Activated T-helper 2 cell treated with anti-CD3 and anti-CD28 coated beads, Interferon-gamma antibody, Interleukin-2, Interleukin-4, amounts not matched to agents 10 μg/mL and 5 μg/mL and 100 μg/mL, durations not matched to agents 14 hours and 24 hours and 36 hours (primary cell): ENCODE measurements around the gene SYT9. TPM values are rescaled to one million over a fixed set of nuclear protein-coding genes. Genes with fewer than 3 reads are reported as not detected.

Source experiments
- DNase-seq: peaks from one replicate; pipeline ENCODE4 v3.0.0; 2021; ENCODE audit warnings: low spot score
- H3K27ac Mint-ChIP-seq: one replicate; pipeline ENCODE4 v1.8.0; 2021; ENCODE audit warnings: mixed read lengths
- H3K27me3 Mint-ChIP-seq: one replicate; pipeline ENCODE4 v1.8.0; 2021; ENCODE audit warnings: low read depth, mixed read lengths
- H3K36me3 Mint-ChIP-seq: one replicate; pipeline ENCODE4 v1.8.0; 2021; ENCODE audit warnings: low read depth, mixed read lengths
- H3K4me1 Mint-ChIP-seq: one replicate; pipeline ENCODE4 v1.8.0; 2021; ENCODE audit warnings: low read depth, mixed read lengths
- H3K4me3 Mint-ChIP-seq: one replicate; pipeline ENCODE4 v1.8.0; 2021; ENCODE audit warnings: low read depth, mild to moderate bottlenecking, moderate library complexity, mixed read lengths
- H3K9me3 Mint-ChIP-seq: one replicate; pipeline ENCODE4 v1.8.0; 2021; ENCODE audit warnings: mixed read lengths
- intact Hi-C: fragments of 100-400 bp; cut with micrococcal nuclease; formaldehyde crosslinking; loops from one replicate; pipeline ENCODE4 v1.15.1; 2023
- total RNA-seq: library from RNA; stranded (reverse); gene quantifications from 2 replicates; pipeline ENCODE4 v1.2.3, GENCODE V29; 2022

SYT9 gene
- not detected in 2 replicates for total RNA-seq

GRCh38 chr11:7251836-7252682 is at the start of gene SYT9:
Gene SYT9 (plus strand): TSS chr11:7251904. CDS start chr11:7252187, 283 bp downstream.
- intact Hi-C loops = no loop called here
- no peaks in the 10 kb centered on the region for H3K36me3 Mint-ChIP-seq
- peak; percentile 15 for DNase-seq
- peak within 1 kb of the TSS; percentile 50 for H3K4me3 Mint-ChIP-seq
- no peaks in the 10 kb centered on the region for H3K9me3 Mint-ChIP-seq
- no peak within 1 kb of the TSS for H3K27ac Mint-ChIP-seq
- peaks cover 2% of the 10 kb centered on the region for H3K4me1 Mint-ChIP-seq
- H3K27me3 Mint-ChIP-seq = peaks cover 50% of the 10 kb centered on the region

GRCh38 chr11:7202412-7202811 is 49.3 kb upstream of the SYT9 start:
- intact Hi-C loops = no loop called here
- H3K27me3 Mint-ChIP-seq = peaks cover 6% of the 10 kb centered on the region
- no peaks in the 10 kb centered on the region for H3K4me1 Mint-ChIP-seq
- H3K36me3 Mint-ChIP-seq = no peaks in the 10 kb centered on the region
- H3K4me3 Mint-ChIP-seq = no peak overlapping the region
- H3K9me3 Mint-ChIP-seq = no peaks in the 10 kb centered on the region
- DNase-seq = no peak
- H3K27ac Mint-ChIP-seq = no peak overlapping the region

GRCh38 chr11:7204778-7205177 is 46.9 kb upstream of the SYT9 start:
- Mint-ChIP-seq H3K4me1 (no peaks in the 10 kb centered on the region), H3K36me3 (no peaks in the 10 kb centered on the region), H3K27me3 (peaks cover 6% of the 10 kb centered on the region), H3K27ac (no peak overlapping the region), H3K4me3 (no peak overlapping the region), H3K9me3 (no peaks in the 10 kb centered on the region)
- no peak for DNase-seq
- intact Hi-C loops = no loop called here

GRCh38 chr11:7208391-7208790 is 43.3 kb upstream of the SYT9 start:
- no peaks in the 10 kb centered on the region for H3K36me3 Mint-ChIP-seq
- peaks cover 3% of the 10 kb centered on the region for H3K27me3 Mint-ChIP-seq
- H3K4me1 Mint-ChIP-seq = no peaks in the 10 kb centered on the region
- intact Hi-C loops = no loop called here
- no peak for DNase-seq
- H3K4me3 Mint-ChIP-seq = no peak overlapping the region
- no peak overlapping the region for H3K27ac Mint-ChIP-seq
- H3K9me3 Mint-ChIP-seq = no peaks in the 10 kb centered on the region

GRCh38 chr11:7219491-7219890 is 32.2 kb upstream of the SYT9 start:
- Mint-ChIP-seq H3K4me1 (no peaks in the 10 kb centered on the region), H3K27me3 (peaks cover 2% of the 10 kb centered on the region), H3K36me3 (no peaks in the 10 kb centered on the region), H3K27ac (no peak overlapping the region), H3K9me3 (no peaks in the 10 kb centered on the region), H3K4me3 (no peak overlapping the region)
- no peak for DNase-seq
- intact Hi-C loops = no loop called here

- no peaks in the 10 kb centered on the region for H3K36me3 Mint-ChIP-seq
- no peaks in the 10 kb centered on the region for H3K4me1 Mint-ChIP-seq
- no peak overlapping the region for H3K27ac Mint-ChIP-seq
- H3K9me3 Mint-ChIP-seq = no peaks in the 10 kb centered on the region
- peaks cover 2% of the 10 kb centered on the region for H3K27me3 Mint-ChIP-seq
- no peak overlapping the region for H3K4me3 Mint-ChIP-seq
- intact Hi-C loops = no loop called here
- no peak for DNase-seq
Observed at GRCh38 chr11:7220636-7221035, 31.1 kb upstream of the SYT9 start.

- DNase-seq = no peak
- Mint-ChIP-seq H3K4me3 (no peak overlapping the region), H3K9me3 (no peaks in the 10 kb centered on the region), H3K4me1 (no peaks in the 10 kb centered on the region), H3K27ac (no peak overlapping the region), H3K27me3 (peaks cover 2% of the 10 kb centered on the region), H3K36me3 (no peaks in the 10 kb centered on the region)
- intact Hi-C loops = no loop called here
Observed at GRCh38 chr11:7222619-7223018, 29.1 kb upstream of the SYT9 start.

GRCh38 chr11:7239877-7240276 is 11.8 kb upstream of the SYT9 start:
- no peak for DNase-seq
- no peak overlapping the region for H3K4me3 Mint-ChIP-seq
- no peaks in the 10 kb centered on the region for H3K9me3 Mint-ChIP-seq
- intact Hi-C loops = no loop called here
- H3K27ac Mint-ChIP-seq = no peak overlapping the region
- H3K36me3 Mint-ChIP-seq = no peaks in the 10 kb centered on the region
- H3K4me1 Mint-ChIP-seq = no peaks in the 10 kb centered on the region
- H3K27me3 Mint-ChIP-seq = peaks cover 6% of the 10 kb centered on the region

GRCh38 chr11:7245341-7245740 is 6.4 kb upstream of the SYT9 start:
- Mint-ChIP-seq H3K4me1 (no peaks in the 10 kb centered on the region), H3K27ac (no peak overlapping the region), H3K36me3 (no peaks in the 10 kb centered on the region), H3K9me3 (no peaks in the 10 kb centered on the region), H3K27me3 (peaks cover 16% of the 10 kb centered on the region), H3K4me3 (no peak overlapping the region)
- no peak for DNase-seq
- intact Hi-C loops = no loop called here

GRCh38 chr11:7246179-7246578 is 5.5 kb upstream of the SYT9 start:
- intact Hi-C loops = no loop called here
- no peaks in the 10 kb centered on the region for H3K4me1 Mint-ChIP-seq
- H3K9me3 Mint-ChIP-seq = no peaks in the 10 kb centered on the region
- no peak for DNase-seq
- H3K27ac Mint-ChIP-seq = no peak overlapping the region
- no peaks in the 10 kb centered on the region for H3K36me3 Mint-ChIP-seq
- H3K4me3 Mint-ChIP-seq = no peak overlapping the region
- H3K27me3 Mint-ChIP-seq = peaks cover 24% of the 10 kb centered on the region

GRCh38 chr11:7250166-7250565 is 1.5 kb upstream of the SYT9 start:
- Mint-ChIP-seq H3K4me3 (no peak overlapping the region), H3K4me1 (peaks cover 2% of the 10 kb centered on the region), H3K27me3 (peaks cover 42% of the 10 kb centered on the region), H3K9me3 (no peaks in the 10 kb centered on the region), H3K36me3 (no peaks in the 10 kb centered on the region), H3K27ac (no peak overlapping the region)
- DNase-seq = no peak
- intact Hi-C loops = no loop called here

GRCh38 chr11:7251487-7251835 is 243 bp upstream of the SYT9 start:
- no peak overlapping the region for H3K27ac Mint-ChIP-seq
- peaks cover 2% of the 10 kb centered on the region for H3K4me1 Mint-ChIP-seq
- DNase-seq = no peak
- intact Hi-C loops = no loop called here
- H3K4me3 Mint-ChIP-seq = peak overlapping the region; percentile 15
- no peaks in the 10 kb centered on the region for H3K36me3 Mint-ChIP-seq
- H3K27me3 Mint-ChIP-seq = peaks cover 50% of the 10 kb centered on the region
- H3K9me3 Mint-ChIP-seq = no peaks in the 10 kb centered on the region

GRCh38 chr11:7252683-7253213 is 1.0 kb downstream of the SYT9 start:
- Mint-ChIP-seq H3K36me3 (no peaks in the 10 kb centered on the region), H3K27ac (no peak overlapping the region), H3K27me3 (peaks cover 50% of the 10 kb centered on the region), H3K4me3 (peak overlapping the region; percentile 50), H3K9me3 (no peaks in the 10 kb centered on the region), H3K4me1 (peaks cover 2% of the 10 kb centered on the region)
- intact Hi-C loops = no loop called here
- DNase-seq = no peak
